ENCODE results near the gene GUCY2F.

GRCh38 chrX:109501176-109501575 lies 19.3 kb upstream of the GUCY2F start:
- TF ChIP-seq CTCF (IDR thresholded peaks at IDR 0.05 in 2 of 3, conservative IDR thresholded peaks at IDR 0.05 in 1 of 3; ENCODE audit: borderline replicate concordance in 1 of 3, insufficient read depth in 1 of 3, low read depth in 2 of 3, low read length in 2 of 3) (no peak), POLR2A (IDR thresholded peaks at IDR 0.05; ENCODE audit: borderline replicate concordance, extremely low read depth, insufficient read depth, insufficient read length) (no peak), YY1 (IDR thresholded peaks at IDR 0.05; ENCODE audit: extremely low read depth, insufficient replicate concordance, low read depth, low read length) (no peak), MAX (IDR thresholded peaks at IDR 0.05) (no peak), SP1 (IDR thresholded peaks at IDR 0.05; ENCODE audit: low read depth) (no peak), EZH2 (IDR thresholded peaks at IDR 0.05) (no peak), TCF7L2 (IDR thresholded peaks at IDR 0.05; ENCODE audit: borderline replicate concordance, extremely low read depth, insufficient read depth, insufficient read length) (no peak), POLR2AphosphoS5 (IDR thresholded peaks at IDR 0.05; ENCODE audit: low read depth, low read length) (no peak), EGR1 (IDR thresholded peaks at IDR 0.05; ENCODE audit: low read depth) (no peak), EZH2phosphoT487 (IDR thresholded peaks at IDR 0.05; ENCODE audit: borderline replicate concordance) (no peak), REST (IDR thresholded peaks at IDR 0.05; ENCODE audit: low read depth) (no peak), ZNF274 (IDR thresholded peaks at IDR 0.05; ENCODE audit: low read depth, low read length) (no peak), RAD21 (IDR thresholded peaks at IDR 0.05; ENCODE audit: low read depth) (no peak)
